Coronary artery (tissue), 2 donors: ENCODE data around the gene IQGAP2.

Experiments used
- DNase-seq: peaks from one replicate; pipeline ENCODE4 v3.0.0-alpha.2; 2017; ENCODE audit warnings: low spot score
- H3K27ac ChIP-seq, 2 donors: fragments of 200-600 bp; sonication (generic); one replicate each; pipeline ENCODE4 v1.5.1; 2016 to 2019
- H3K4me3 ChIP-seq: fragments of 200-600 bp; sonication (generic); 2 replicates; pipeline ENCODE4 v1.5.1; 2016; ENCODE audit warnings: mild to moderate bottlenecking, moderate library complexity
- TF ChIP-seq, protein P1 (sequence below): fragments of 200-600 bp; sonication (generic); IDR thresholded peaks from one replicate; pipeline ENCODE4 v1.5.1; 2019; ENCODE audit warnings: antibody characterized with exemption

Gene IQGAP2

DNA sequence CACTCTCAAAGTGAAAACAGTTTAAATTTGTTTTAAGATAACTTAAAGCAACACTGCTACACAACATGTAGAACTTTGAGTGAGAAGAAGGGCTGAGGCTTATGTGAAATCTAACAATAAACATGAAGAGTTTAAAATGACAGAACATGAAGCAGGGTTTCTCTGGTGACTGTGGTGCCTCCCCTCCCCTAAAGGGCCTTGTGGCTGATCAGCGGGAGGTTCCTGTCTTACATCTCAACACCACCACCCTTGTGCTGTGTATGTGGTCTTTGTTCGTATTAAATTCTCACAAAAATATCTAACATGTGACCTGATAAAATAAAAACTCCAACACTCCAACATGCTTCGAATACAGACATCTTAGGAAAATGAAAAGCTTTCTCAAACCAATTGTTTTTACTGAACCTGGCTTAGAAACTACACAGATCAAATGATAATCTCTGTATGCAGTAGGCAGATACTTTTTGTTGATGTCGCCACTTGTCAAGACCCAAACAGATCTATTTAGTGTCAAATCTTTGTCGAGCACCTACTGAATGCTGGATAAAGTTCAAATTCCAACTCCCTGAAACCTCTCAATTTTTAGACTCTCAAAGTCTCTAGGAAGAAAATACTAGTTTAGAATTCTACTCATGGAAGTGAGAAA is 9.9 kb upstream of the IQGAP2 start:
- TF ChIP-seq, protein P1, sequence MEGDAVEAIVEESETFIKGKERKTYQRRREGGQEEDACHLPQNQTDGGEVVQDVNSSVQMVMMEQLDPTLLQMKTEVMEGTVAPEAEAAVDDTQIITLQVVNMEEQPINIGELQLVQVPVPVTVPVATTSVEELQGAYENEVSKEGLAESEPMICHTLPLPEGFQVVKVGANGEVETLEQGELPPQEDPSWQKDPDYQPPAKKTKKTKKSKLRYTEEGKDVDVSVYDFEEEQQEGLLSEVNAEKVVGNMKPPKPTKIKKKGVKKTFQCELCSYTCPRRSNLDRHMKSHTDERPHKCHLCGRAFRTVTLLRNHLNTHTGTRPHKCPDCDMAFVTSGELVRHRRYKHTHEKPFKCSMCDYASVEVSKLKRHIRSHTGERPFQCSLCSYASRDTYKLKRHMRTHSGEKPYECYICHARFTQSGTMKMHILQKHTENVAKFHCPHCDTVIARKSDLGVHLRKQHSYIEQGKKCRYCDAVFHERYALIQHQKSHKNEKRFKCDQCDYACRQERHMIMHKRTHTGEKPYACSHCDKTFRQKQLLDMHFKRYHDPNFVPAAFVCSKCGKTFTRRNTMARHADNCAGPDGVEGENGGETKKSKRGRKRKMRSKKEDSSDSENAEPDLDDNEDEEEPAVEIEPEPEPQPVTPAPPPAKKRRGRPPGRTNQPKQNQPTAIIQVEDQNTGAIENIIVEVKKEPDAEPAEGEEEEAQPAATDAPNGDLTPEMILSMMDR: no peak
- DNase-seq: no peak
- Histone ChIP-seq H3K4me3 (no peak overlapping the region), H3K27ac (no peak overlapping the region)

DNA sequence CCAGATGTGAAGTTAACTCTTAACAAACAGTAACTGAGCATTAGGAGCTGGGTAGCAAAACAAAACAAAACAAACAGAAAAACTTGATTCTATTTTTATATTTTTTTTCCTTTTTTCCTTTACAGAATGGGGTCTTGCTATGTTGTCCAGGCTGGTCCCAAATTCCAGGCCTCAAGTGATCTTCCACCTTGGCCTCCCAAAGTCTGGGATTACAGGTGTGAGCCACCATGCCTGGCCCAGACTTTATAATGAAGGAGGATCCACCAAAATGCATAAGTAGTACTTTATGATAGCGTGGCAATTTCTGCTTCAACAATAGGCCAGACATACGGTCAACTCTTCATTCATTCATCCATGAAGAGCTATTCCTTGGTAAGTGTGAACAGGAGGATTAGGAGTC is 5.9 kb upstream of the IQGAP2 start:
- TF ChIP-seq, protein P1: no peak

DNA sequence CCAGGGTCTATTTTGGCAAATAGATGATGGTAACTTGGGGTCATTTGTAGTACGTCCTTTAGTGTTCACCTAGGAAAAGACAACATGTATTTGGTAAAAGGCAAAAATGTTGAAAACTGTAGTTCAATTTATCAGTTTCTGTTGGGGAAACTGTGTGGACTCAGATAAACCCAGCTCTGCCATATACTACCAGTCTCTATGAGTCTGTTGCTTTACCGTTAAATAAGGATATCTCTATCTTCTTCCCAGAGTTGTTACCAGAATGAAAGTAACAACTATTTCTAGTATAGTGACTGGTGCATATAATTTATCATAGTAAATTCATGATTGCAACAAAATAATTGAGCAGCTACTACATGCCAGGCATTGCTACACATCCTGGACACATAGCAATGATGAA is 3.8 kb upstream of the IQGAP2 start:
- Histone ChIP-seq H3K27ac (no peak overlapping the region), H3K4me3 (no peak overlapping the region)
- TF ChIP-seq, protein P1: no peak
- DNase-seq: no peak

More for the DNA sequence above, 5.9 kb upstream of the IQGAP2 start:
- Histone ChIP-seq H3K27ac (no peak overlapping the region), H3K4me3 (no peak overlapping the region)
- DNase-seq: no peak

DNA sequence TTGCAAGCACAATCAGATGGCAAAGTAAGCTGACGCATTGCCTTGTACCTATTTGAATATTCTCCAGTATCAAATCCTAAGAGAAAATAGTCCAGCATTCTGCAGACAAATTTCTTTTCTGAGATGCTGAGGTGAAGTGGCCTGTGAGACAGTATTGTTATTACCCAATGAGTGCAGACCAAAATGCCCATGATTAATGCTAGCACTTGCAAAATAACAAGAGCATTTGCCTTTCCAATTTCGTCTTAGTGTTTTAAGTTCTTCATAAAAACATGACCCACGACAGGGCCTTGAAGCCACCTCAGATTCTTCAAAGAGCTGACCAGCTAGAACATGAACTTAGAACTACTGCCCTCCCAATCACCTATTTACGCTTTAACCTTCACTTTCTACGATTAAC is 2.6 kb upstream of the IQGAP2 start:
- DNase-seq: no peak
- H3K4me3 ChIP-seq: no peak overlapping the region
- no peak overlapping the region for H3K27ac ChIP-seq
- TF ChIP-seq, protein P1: no peak

DNA sequence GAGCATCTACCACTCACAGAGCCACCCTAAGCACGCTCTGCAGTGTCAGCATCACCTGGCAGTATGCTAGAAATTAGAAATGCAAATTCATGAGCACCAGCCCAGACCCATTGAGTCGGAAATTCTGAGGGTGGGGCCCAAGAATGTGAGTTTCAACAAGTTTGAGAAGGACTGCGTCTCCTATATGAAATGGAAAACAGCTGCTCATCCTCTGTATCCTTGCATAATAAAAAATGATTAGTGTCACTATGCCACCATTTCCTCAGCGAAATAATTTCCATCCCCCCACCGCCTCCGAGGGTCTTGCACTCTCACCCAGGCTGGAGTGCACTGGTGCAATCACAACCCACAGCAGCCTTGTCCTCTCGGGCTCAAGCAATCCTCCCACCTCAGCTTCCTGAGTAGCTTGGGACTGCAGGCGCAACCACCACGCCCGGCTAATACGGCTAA is 1.3 kb upstream of the IQGAP2 start:
- H3K27ac ChIP-seq: peak overlapping the region in 1 of 2 donors; percentile 63
- TF ChIP-seq, protein P1: no peak

DNA sequence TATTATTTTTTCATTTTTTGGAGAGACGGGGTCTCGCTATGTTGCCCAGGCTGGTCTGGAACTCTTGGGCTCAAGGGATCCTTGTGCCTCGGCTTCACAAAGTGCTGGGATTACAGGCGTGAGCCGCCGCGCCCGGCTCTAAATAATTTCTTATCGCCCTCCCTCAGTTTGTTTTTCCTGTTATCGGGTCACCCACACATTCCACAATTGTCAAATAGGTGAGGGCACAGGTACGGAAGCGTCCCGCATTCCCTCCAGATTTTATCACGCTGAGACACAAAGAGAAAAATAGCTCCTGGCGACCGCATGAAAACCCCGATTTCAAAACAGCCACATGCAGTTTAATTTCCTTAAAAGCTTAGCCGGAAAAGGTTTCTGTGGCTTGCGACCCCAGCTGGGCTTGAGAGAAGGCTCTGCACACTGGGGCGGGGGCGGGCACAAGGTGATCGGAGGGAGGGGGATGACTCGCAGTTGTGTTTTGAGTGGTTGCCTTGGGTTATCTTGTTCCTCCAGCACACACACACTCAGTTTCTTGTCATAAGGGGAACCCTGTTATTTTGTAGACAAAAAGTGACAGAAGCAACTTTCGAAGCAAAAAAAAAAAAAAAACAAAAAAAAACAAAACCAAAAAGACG is 717 bp upstream of the IQGAP2 start:
- H3K4me3 ChIP-seq: peak overlapping the region; percentile 70
- TF ChIP-seq, protein P1: no peak
- H3K27ac ChIP-seq: peak overlapping the region in 1 of 2 donors; percentile 63
- DNase-seq: no peak

More for the DNA sequence above, 1.3 kb upstream of the IQGAP2 start:
- no peak for DNase-seq
- H3K4me3 ChIP-seq: peak overlapping the region; percentile 70

DNA sequence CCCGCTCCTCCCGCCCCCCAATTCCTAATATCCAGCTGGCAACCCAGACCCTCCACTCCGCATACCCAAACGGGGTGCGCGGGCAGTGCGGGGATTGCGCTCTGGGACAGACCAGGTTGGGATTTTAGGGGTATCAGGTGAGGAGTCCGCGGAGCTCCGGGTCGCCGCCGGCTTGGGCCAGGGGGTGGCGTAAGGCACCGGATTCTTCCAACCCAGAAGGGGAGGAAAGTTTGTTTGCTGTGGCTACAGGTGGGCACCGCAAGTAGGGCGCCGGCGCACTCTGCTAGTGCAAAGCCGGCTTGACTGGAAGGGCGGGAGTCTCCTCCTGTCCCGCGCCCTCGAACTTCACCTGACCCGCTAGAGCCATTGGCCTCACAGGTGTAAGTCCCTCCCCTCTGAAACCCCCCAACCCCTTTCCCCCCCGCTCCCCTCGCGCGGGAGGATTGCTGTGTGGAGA is 709 bp downstream of the IQGAP2 start:
- TF ChIP-seq, protein P1: no peak
- H3K4me3 ChIP-seq: peak overlapping the region; percentile 70
- peak overlapping the region; percentile 46 to 62 for H3K27ac ChIP-seq
- no peak for DNase-seq
